PC-9 (cell line): ENCODE results near the gene C1orf167. TPM values are rescaled to one million over a fixed set of nuclear protein-coding genes. Genes with fewer than 3 reads are reported as not detected.
A peak's percentile ranks its signal among the peaks of the same experiment; 100 is the strongest.

Experiments used
- BruUV-seq: library from RNA; stranded (reverse); fragments of 400-500 nt; replicated peaks from 2 replicates; lab custom pipeline; 2021; lab: Mats Ljungman, UMichigan
- CTCF ChIA-PET: fragments of 300-600 bp; sonication (Branson Sonifier 250); formaldehyde crosslinking; loops from one replicate; lab custom pipeline; 2022; ENCODE audit warnings: antibody characterized with exemption; lab: Charles Lee
- POLR2A ChIA-PET: fragments of 300-600 bp; sonication (Branson Sonifier 250); formaldehyde crosslinking; loops from one replicate; lab custom pipeline; 2022; ENCODE audit warnings: antibody characterized with exemption; ENCODE audit not compliant: unreplicated experiment; lab: Charles Lee
- DNase-seq, 2 experiments: peaks; one replicate each; pipeline versions ENCODE4 v3.0.0 to v3.0.0-alpha.2; 2015 to 2022; ENCODE audit warnings: mixed read lengths in 1 of 2
- H2AFZ ChIP-seq: fragments of 200-600 bp; sonication (generic); 2 replicates; pipeline ENCODE4 v1.8.1; 2017; ENCODE audit warnings: antibody characterized with exemption
- H3F3A ChIP-seq: fragments of 200-600 bp; sonication (generic); 2 replicates; pipeline ENCODE4 v1.8.1; 2017; ENCODE audit warnings: antibody characterized with exemption, mild to moderate bottlenecking, low read depth; ENCODE audit not compliant: insufficient read depth
- H3K27ac ChIP-seq: fragments of 200-600 bp; sonication (generic); 2 replicates; pipeline ENCODE4 v1.6.1; 2016; ENCODE audit warnings: mixed run types
- H3K27me3 ChIP-seq: fragments of 200-600 bp; sonication (generic); 2 replicates; pipeline ENCODE4 v1.6.1; 2016; ENCODE audit warnings: low read depth, mixed run types; ENCODE audit not compliant: insufficient read depth
- H3K36me3 ChIP-seq: fragments of 200-600 bp; sonication (generic); 2 replicates; pipeline ENCODE4 v1.6.1; 2016; ENCODE audit warnings: low read depth, mixed run types
- H3K4me1 ChIP-seq: fragments of 200-600 bp; sonication (generic); replicated peaks from 2 replicates; pipeline ENCODE4 v1.6.1; 2016; ENCODE audit warnings: mixed run types; ENCODE audit not compliant: insufficient read depth
- H3K4me2 ChIP-seq: fragments of 200-600 bp; sonication (generic); 2 replicates; pipeline ENCODE4 v1.6.1; 2017; ENCODE audit warnings: mixed run types
- H3K4me3 ChIP-seq: fragments of 200-600 bp; sonication (generic); 2 replicates; pipeline ENCODE4 v1.6.1; 2016; ENCODE audit warnings: mixed run types
- H3K79me2 ChIP-seq: fragments of 200-600 bp; sonication (generic); 2 replicates; pipeline ENCODE4 v1.6.1; 2017; ENCODE audit warnings: low read depth, mixed run types
- H3K9me2 ChIP-seq: fragments of 200-600 bp; sonication (generic); 2 replicates; pipeline ENCODE4 v1.8.1; 2017; ENCODE audit warnings: mild to moderate bottlenecking; ENCODE audit not compliant: insufficient read depth
- H3K9me3 ChIP-seq: fragments of 200-600 bp; sonication (generic); 2 replicates; pipeline ENCODE4 v1.8.1; 2016; ENCODE audit warnings: low read depth; ENCODE audit not compliant: insufficient read depth
- H4K20me1 ChIP-seq: fragments of 200-600 bp; sonication (generic); 2 replicates; pipeline ENCODE4 v1.8.1; 2017; ENCODE audit not compliant: insufficient read depth
- EZH2 ChIP-seq: fragments of 200-600 bp; sonication (generic); IDR thresholded peaks from 2 replicates; pipeline ENCODE4 v1.8.0; 2017; ENCODE audit warnings: antibody characterized with exemption, low read depth
- intact Hi-C: fragments of 100-400 bp; cut with micrococcal nuclease; formaldehyde crosslinking; loops from one replicate; pipeline ENCODE4 v1.10.0; 2022; ENCODE audit not compliant: unreplicated experiment
- total RNA-seq: library from RNA; stranded (reverse); gene quantifications from 2 replicates; pipeline ENCODE4 v1.2.3, GENCODE V29; 2021
- TF ChIP-seq, protein P1 (sequence below): fragments of 200-600 bp; sonication (generic); conservative IDR thresholded peaks from 2 replicates; pipeline ENCODE4 v1.6.1; 2017; ENCODE audit warnings: mixed run types, antibody characterized with exemption, mild to moderate bottlenecking, moderate library complexity

Gene C1orf167
- total RNA-seq, 1 experiment from 2014 or later, result not detected

DNA sequence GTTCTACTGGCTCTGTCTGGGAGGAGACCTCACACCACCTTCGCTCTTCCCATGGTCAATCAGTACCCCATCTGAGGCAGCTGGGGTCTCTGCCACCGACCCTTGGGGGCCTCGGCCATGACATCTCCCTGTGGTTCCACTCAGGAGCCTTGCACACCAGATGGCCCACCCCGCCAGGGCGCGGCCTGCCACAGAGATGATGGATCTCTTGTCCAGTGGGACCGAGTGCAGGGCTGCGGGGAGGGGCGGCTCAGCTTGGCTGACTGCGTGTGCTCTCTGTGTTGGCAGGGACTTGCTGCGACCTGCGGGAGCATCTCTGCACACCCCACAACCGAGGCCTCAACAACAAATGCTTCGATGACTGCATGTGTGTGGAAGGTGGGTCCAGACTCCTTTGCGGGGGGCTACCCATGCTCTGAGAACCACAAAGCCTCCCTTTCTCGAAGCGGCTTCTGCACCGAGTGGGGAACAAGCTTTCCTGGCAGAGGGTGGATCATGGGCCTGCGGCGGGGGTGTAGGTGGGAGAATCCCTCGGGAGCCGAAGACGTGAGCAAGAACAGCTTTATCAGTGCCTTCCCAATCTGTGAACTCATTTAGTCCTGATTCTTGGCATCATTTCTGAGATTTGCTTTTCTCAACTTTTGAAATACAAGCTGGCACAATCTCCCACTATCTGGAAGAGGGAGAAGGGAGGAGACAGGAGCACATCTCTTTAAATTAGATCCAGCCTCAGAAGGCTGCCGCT is 47.0 kb upstream of the C1orf167 start:
- CTCF ChIA-PET, result no interaction called here
- no peaks in the 10 kb centered on the region for H3K4me1 ChIP-seq

DNA sequence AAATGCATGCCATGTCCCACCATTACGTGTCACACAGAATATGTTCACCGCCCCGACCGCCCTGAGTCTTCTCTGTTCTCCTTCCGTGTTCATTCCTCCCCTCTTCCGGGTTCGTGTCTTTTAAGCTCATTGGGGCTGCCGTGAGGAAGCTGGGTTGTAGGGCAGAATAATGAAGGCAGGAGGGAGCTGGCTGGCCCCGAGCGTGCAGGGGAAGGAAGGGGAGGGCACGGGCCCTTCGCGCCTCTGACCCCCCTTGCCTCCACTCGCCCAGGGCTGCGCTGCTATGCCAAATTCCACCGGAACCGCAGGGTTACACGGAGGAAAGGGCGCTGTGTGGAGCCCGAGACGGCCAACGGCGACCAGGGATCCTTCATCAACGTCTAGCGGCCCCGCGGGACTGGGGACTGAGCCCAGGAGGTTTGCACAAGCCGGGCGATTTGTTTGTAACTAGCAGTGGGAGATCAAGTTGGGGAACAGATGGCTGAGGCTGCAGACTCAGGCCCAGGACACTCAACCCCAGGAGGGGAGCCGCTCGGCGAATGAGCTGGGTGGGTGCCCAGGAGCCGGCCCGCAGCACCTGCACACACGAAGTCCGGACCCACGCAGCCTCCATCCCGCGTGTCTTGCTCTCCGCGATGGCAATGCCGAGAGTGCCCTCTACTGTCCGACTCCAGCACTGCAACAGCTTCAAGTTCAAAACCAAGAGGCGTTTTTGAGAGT is 42.5 kb upstream of the C1orf167 start:
- Histone ChIP-seq H3K4me2 (peak overlapping the region; percentile 68), H3K9me2 (no peaks in the 10 kb centered on the region), H3K4me3 (no peak overlapping the region), H3K36me3 (no peaks in the 10 kb centered on the region), H3K27me3 (peaks cover 12% of the 10 kb centered on the region), H3K79me2 (no peaks in the 10 kb centered on the region), H3K27ac (no peak overlapping the region), H3F3A (no peaks in the 10 kb centered on the region), H3K9me3 (no peaks in the 10 kb centered on the region), H2AFZ (no peak overlapping the region), H4K20me1 (no peaks in the 10 kb centered on the region), H3K4me1 (no peaks in the 10 kb centered on the region)
- BruUV-seq, result no TSS peak
- DNase-seq, result peak in 1 of 2 experiments; percentile 62
- intact Hi-C loops, result loop anchor here (2.0 to 5.0 kb wide), 2 partner anchors 75 to 477 kb away; no protein-coding TSS in a partner anchor
- CTCF ChIA-PET, result interaction anchor here (0.6 to 1.0 kb wide), 2 partner anchors 16 to 67 kb away, joined by 4 to 6 read pairs; partner anchors contain the start of gene AGTRAP
- no peak for TF ChIP-seq EZH2
- TF ChIP-seq, protein P1, sequence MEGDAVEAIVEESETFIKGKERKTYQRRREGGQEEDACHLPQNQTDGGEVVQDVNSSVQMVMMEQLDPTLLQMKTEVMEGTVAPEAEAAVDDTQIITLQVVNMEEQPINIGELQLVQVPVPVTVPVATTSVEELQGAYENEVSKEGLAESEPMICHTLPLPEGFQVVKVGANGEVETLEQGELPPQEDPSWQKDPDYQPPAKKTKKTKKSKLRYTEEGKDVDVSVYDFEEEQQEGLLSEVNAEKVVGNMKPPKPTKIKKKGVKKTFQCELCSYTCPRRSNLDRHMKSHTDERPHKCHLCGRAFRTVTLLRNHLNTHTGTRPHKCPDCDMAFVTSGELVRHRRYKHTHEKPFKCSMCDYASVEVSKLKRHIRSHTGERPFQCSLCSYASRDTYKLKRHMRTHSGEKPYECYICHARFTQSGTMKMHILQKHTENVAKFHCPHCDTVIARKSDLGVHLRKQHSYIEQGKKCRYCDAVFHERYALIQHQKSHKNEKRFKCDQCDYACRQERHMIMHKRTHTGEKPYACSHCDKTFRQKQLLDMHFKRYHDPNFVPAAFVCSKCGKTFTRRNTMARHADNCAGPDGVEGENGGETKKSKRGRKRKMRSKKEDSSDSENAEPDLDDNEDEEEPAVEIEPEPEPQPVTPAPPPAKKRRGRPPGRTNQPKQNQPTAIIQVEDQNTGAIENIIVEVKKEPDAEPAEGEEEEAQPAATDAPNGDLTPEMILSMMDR, result peak; percentile 92
- POLR2A ChIA-PET, result interaction anchor here (0.6 to 0.7 kb wide), 2 partner anchors 9 to 261 kb away, joined by 3 to 6 read pairs; partner anchors contain the start of gene MFN2

More for the DNA sequence above, 47.0 kb upstream of the C1orf167 start:
- POLR2A ChIA-PET, result no interaction called here
- H3K27me3 ChIP-seq, result peaks cover 12% of the 10 kb centered on the region
- H3K27ac ChIP-seq, result no peak overlapping the region
- intact Hi-C loops, result loop anchor here (5.0 kb wide), 1 partner anchor 473 kb away; no protein-coding TSS in a partner anchor
- BruUV-seq, result no TSS peak
- H4K20me1 ChIP-seq, result no peaks in the 10 kb centered on the region
- TF ChIP-seq, protein P1, result no peak
- no peaks in the 10 kb centered on the region for H3K9me2 ChIP-seq
- H3K4me2 ChIP-seq, result no peak overlapping the region
- no peak overlapping the region for H2AFZ ChIP-seq
- H3K4me3 ChIP-seq, result no peak overlapping the region
- H3K79me2 ChIP-seq, result no peaks in the 10 kb centered on the region
- no peak for DNase-seq
- H3K36me3 ChIP-seq, result no peaks in the 10 kb centered on the region
- H3K9me3 ChIP-seq, result no peaks in the 10 kb centered on the region
- no peaks in the 10 kb centered on the region for H3F3A ChIP-seq

DNA sequence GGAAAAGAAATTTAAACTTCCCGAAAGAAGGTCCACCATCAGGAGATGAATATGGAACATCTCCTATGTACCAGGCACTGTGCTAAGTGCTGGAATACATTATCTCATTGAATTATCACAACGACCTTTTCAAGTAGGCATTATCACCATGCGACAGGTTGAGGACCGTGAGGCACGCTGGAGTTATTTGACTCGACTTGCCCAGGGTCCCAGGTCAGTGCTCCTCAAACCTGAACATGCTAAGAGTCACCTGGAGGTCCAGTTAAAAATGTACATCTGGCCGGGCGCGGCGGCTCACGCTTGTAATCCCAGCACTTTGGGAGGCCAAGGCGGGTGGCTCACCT is 42.0 kb upstream of the C1orf167 start:
- Histone ChIP-seq H2AFZ (no peak overlapping the region), H3K27me3 (peaks cover 11% of the 10 kb centered on the region), H4K20me1 (no peaks in the 10 kb centered on the region), H3K4me1 (no peaks in the 10 kb centered on the region), H3F3A (no peaks in the 10 kb centered on the region), H3K4me3 (no peak overlapping the region), H3K9me2 (no peaks in the 10 kb centered on the region), H3K4me2 (peak overlapping the region; percentile 68), H3K79me2 (no peaks in the 10 kb centered on the region), H3K36me3 (no peaks in the 10 kb centered on the region), H3K27ac (no peak overlapping the region), H3K9me3 (no peaks in the 10 kb centered on the region)
- TF ChIP-seq, protein P1, result peak; percentile 27; the same call in 1 of the 2 replicates
- TF ChIP-seq EZH2, result no peak
- no TSS peak for BruUV-seq
- intact Hi-C loops, result no loop called here
- ChIA-PET POLR2A (interaction anchor here (0.6 to 0.7 kb wide), 2 partner anchors 9 to 260 kb away, joined by 3 to 6 read pairs; partner anchors contain the start of gene MFN2), CTCF (interaction anchor here (0.6 to 1.0 kb wide), 3 partner anchors 16 to 174 kb away, joined by 3 to 6 read pairs (median 4); partner anchors contain the start of gene AGTRAP)
- no peak for DNase-seq
